UCSD-AML1 (cell line): Measurements from ENCODE around the gene ZNF324B.
"Not testable (repeated sequence)": the region's sequence is repeated elsewhere in the genome, so short reads cannot be mapped to it uniquely, and the experiment has no call there.

Experiments
- DNase-seq: peaks from one replicate; lab custom pipeline; 2025; ENCODE audit not compliant: unreplicated experiment; lab: John Stamatoyannopoulos, UW

ZNF324B gene

GRCh38 chr19:58453743-58454142, 2.3 kb downstream of the ZNF324B start:
- no peak for DNase-seq

GRCh38 chr19:58455306-58455705, 3.9 kb downstream of the ZNF324B start:
- DNase-seq, result no peak

- no peak for DNase-seq
Measured at GRCh38 chr19:58456111-58456510, 4.7 kb downstream of the ZNF324B start.

GRCh38 chr19:58460039-58460438, 8.6 kb downstream of the ZNF324B start:
- DNase-seq, result no peak

GRCh38 chr19:58466089-58466759, 14.8 kb downstream of the ZNF324B start:
- no peak for DNase-seq

GRCh38 chr19:58466760-58467589, 15.6 kb downstream of the ZNF324B start, which contains the start of gene ZNF324:
Gene ZNF324 (plus strand): TSS chr19:58467080. CDS start chr19:58469186, 2,106 bp downstream.
- peak; percentile 96 for DNase-seq

- no peak for DNase-seq
Measured at GRCh38 chr19:58468216-58468839, 16.9 kb downstream of the ZNF324B start.

GRCh38 chr19:58469241-58470013, 18.0 kb downstream of the ZNF324B start:
- DNase-seq, result no peak

GRCh38 chr19:58470837-58471543, 19.6 kb downstream of the ZNF324B start:
- DNase-seq, result not testable (repeated sequence)

GRCh38 chr19:58471736-58472135, 20.3 kb downstream of the ZNF324B start:
- DNase-seq, result no peak

GRCh38 chr19:58473775-58474174, 22.4 kb downstream of the ZNF324B start:
- DNase-seq, result no peak

GRCh38 chr19:58474291-58474996, 23.0 kb downstream of the ZNF324B start:
- DNase-seq, result no peak

- no peak for DNase-seq
Measured at GRCh38 chr19:58474997-58475713, 23.7 kb downstream of the ZNF324B start.

GRCh38 chr19:58475714-58476497, 24.5 kb downstream of the ZNF324B start, which contains the start of gene ZNF446:
Gene ZNF446 (plus strand): TSS chr19:58476352. CDS start chr19:58477219, 867 bp downstream.
- peak; percentile 96 for DNase-seq

- no peak for DNase-seq
Measured at GRCh38 chr19:58476498-58477015, 25.1 kb downstream of the ZNF324B start.

GRCh38 chr19:58477130-58477529, 25.7 kb downstream of the ZNF324B start:
- DNase-seq, result no peak

GRCh38 chr19:58477871-58478270, 26.4 kb downstream of the ZNF324B start:
- DNase-seq, result no peak

GRCh38 chr19:58479303-58479702, 27.9 kb downstream of the ZNF324B start:
- DNase-seq, result no peak
